ENCODE results near the gene RCVRN.

Gene RCVRN

GRCh38 chr17:9926150-9926804, 21.2 kb upstream of the RCVRN start:
- no peak overlapping the region for H3K4me3 ChIP-seq (ENCODE audit: low read depth, low read length)
- peaks cover 6% of the 10 kb centered on the region; the same call in 1 of the 2 replicates for H3K4me1 ChIP-seq (ENCODE audit: control insufficient read depth, insufficient read depth, low read length)
- no peaks in the 10 kb centered on the region for H3K9me3 ChIP-seq (ENCODE audit: control insufficient read depth, insufficient read depth, low read depth, low read length)
- POLR2A ChIA-PET, result no interaction called here
- TF ChIP-seq WT1 (tag by site-specific recombination; IDR thresholded peaks at IDR 0.05) (no peak), ZNF394 (tag by site-specific recombination; IDR thresholded peaks at IDR 0.05; ENCODE audit: borderline replicate concordance) (no peak), ZNF24 (tag by site-specific recombination; IDR thresholded peaks at IDR 0.05) (no peak), RBAK (tag by site-specific recombination; IDR thresholded peaks at IDR 0.05) (no peak), CTCF (tag by site-specific recombination; IDR thresholded peaks at IDR 0.05) (no peak), YY2 (tag by site-specific recombination; IDR thresholded peaks at IDR 0.05) (no peak), ZNF214 (tag by site-specific recombination; IDR thresholded peaks at IDR 0.05; ENCODE audit: borderline replicate concordance) (no peak), ZNF2 (tag by site-specific recombination; IDR thresholded peaks at IDR 0.05) (no peak), ZNF324 (tag by site-specific recombination; IDR thresholded peaks at IDR 0.05) (no peak), ZNF626 (tag by site-specific recombination; IDR thresholded peaks at IDR 0.05) (no peak)
- TF ChIP-seq, protein P1, sequence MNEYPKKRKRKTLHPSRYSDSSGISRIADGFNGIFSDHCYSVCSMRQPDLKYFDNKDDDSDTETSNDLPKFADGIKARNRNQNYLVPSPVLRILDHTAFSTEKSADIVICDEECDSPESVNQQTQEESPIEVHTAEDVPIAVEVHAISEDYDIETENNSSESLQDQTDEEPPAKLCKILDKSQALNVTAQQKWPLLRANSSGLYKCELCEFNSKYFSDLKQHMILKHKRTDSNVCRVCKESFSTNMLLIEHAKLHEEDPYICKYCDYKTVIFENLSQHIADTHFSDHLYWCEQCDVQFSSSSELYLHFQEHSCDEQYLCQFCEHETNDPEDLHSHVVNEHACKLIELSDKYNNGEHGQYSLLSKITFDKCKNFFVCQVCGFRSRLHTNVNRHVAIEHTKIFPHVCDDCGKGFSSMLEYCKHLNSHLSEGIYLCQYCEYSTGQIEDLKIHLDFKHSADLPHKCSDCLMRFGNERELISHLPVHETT (tag by site-specific recombination; IDR thresholded peaks at IDR 0.05), result no peak
- H3K36me3 ChIP-seq (ENCODE audit: control insufficient read depth in 2 of 2, insufficient read depth in 1 of 2, low read length in 2 of 2), result no peaks in the 10 kb centered on the region
- CTCF ChIA-PET, result interaction anchor here (0.9 to 10.4 kb wide), 11 partner anchors 14 to 692 kb away, joined by 3 to 95 read pairs (median 9); no protein-coding TSS in a partner anchor
- no peak overlapping the region for H3K27ac ChIP-seq (ENCODE audit: extremely low read depth, low read depth, low read length)

GRCh38 chr17:9925457-9925856, 20.4 kb upstream of the RCVRN start:
- no peaks in the 10 kb centered on the region for H3K36me3 ChIP-seq (ENCODE audit: control insufficient read depth in 2 of 2, insufficient read depth in 1 of 2, low read length in 2 of 2)
- H3K4me3 ChIP-seq (ENCODE audit: low read depth, low read length), result no peak overlapping the region
- no peak for TF ChIP-seq ZBTB49 (tag by site-specific recombination; IDR thresholded peaks at IDR 0.05; ENCODE audit: low read depth)
- TF ChIP-seq ZNF670 (tag by site-specific recombination; IDR thresholded peaks at IDR 0.05; ENCODE audit: low read depth), result no peak
- no peaks in the 10 kb centered on the region for H3K9me3 ChIP-seq (ENCODE audit: control insufficient read depth, insufficient read depth, low read depth, low read length)
- POLR2A ChIA-PET, result no interaction called here
- H3K27ac ChIP-seq (ENCODE audit: extremely low read depth, low read depth, low read length), result no peak overlapping the region
- peaks cover 6% of the 10 kb centered on the region; the same call in 1 of the 2 replicates for H3K4me1 ChIP-seq (ENCODE audit: control insufficient read depth, insufficient read depth, low read length)
- CTCF ChIA-PET, result interaction anchor here (0.6 to 10.4 kb wide), 20 partner anchors 10 to 693 kb away, joined by 3 to 95 read pairs (median 4); partner anchors contain the start of gene RCVRN

- POLR2A ChIA-PET, result no interaction called here
- no peak overlapping the region for H3K27ac ChIP-seq (ENCODE audit: extremely low read depth, low read depth, low read length)
- H3K9me3 ChIP-seq (ENCODE audit: control insufficient read depth, insufficient read depth, low read depth, low read length), result no peaks in the 10 kb centered on the region
- no peak overlapping the region for H3K4me3 ChIP-seq (ENCODE audit: low read depth, low read length)
- CTCF ChIA-PET, result interaction anchor here (0.5 to 10.4 kb wide), 31 partner anchors 10 to 810 kb away, joined by 3 to 95 read pairs (median 3); partner anchors contain the start of gene RCVRN
- no peaks in the 10 kb centered on the region for H3K36me3 ChIP-seq (ENCODE audit: control insufficient read depth in 2 of 2, insufficient read depth in 1 of 2, low read length in 2 of 2)
- H3K4me1 ChIP-seq (ENCODE audit: control insufficient read depth, insufficient read depth, low read length), result peaks cover 6% of the 10 kb centered on the region; the same call in 1 of the 2 replicates
- TF ChIP-seq YY1 (tag by site-specific recombination; IDR thresholded peaks at IDR 0.05), result no peak
- no peak for TF ChIP-seq KLF10 (tag by site-specific recombination; IDR thresholded peaks at IDR 0.05)
- TF ChIP-seq, protein P2, sequence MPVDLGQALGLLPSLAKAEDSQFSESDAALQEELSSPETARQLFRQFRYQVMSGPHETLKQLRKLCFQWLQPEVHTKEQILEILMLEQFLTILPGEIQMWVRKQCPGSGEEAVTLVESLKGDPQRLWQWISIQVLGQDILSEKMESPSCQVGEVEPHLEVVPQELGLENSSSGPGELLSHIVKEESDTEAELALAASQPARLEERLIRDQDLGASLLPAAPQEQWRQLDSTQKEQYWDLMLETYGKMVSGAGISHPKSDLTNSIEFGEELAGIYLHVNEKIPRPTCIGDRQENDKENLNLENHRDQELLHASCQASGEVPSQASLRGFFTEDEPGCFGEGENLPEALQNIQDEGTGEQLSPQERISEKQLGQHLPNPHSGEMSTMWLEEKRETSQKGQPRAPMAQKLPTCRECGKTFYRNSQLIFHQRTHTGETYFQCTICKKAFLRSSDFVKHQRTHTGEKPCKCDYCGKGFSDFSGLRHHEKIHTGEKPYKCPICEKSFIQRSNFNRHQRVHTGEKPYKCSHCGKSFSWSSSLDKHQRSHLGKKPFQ (tag by site-specific recombination; IDR thresholded peaks at IDR 0.05), result no peak
- no peak for TF ChIP-seq ZNF354C (tag by site-specific recombination; IDR thresholded peaks at IDR 0.05; ENCODE audit: borderline replicate concordance, low read depth)
- TF ChIP-seq, protein P3, sequence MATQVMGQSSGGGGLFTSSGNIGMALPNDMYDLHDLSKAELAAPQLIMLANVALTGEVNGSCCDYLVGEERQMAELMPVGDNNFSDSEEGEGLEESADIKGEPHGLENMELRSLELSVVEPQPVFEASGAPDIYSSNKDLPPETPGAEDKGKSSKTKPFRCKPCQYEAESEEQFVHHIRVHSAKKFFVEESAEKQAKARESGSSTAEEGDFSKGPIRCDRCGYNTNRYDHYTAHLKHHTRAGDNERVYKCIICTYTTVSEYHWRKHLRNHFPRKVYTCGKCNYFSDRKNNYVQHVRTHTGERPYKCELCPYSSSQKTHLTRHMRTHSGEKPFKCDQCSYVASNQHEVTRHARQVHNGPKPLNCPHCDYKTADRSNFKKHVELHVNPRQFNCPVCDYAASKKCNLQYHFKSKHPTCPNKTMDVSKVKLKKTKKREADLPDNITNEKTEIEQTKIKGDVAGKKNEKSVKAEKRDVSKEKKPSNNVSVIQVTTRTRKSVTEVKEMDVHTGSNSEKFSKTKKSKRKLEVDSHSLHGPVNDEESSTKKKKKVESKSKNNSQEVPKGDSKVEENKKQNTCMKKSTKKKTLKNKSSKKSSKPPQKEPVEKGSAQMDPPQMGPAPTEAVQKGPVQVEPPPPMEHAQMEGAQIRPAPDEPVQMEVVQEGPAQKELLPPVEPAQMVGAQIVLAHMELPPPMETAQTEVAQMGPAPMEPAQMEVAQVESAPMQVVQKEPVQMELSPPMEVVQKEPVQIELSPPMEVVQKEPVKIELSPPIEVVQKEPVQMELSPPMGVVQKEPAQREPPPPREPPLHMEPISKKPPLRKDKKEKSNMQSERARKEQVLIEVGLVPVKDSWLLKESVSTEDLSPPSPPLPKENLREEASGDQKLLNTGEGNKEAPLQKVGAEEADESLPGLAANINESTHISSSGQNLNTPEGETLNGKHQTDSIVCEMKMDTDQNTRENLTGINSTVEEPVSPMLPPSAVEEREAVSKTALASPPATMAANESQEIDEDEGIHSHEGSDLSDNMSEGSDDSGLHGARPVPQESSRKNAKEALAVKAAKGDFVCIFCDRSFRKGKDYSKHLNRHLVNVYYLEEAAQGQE (tag by site-specific recombination; IDR thresholded peaks at IDR 0.05), result no peak
- no peak for TF ChIP-seq ZNF366 (tag by site-specific recombination; conservative IDR thresholded peaks at IDR 0.05)
- TF ChIP-seq GLIS2 (tag by site-specific recombination; IDR thresholded peaks at IDR 0.05), result no peak
- TF ChIP-seq ZNF324 (tag by site-specific recombination; IDR thresholded peaks at IDR 0.05), result no peak
These were observed 19.7 kb upstream of the RCVRN start for GRCh38 chr17:9924735-9925191.
